Glutamatergic neuron (in vitro differentiated cells): ENCODE results near the gene SLC48A1. TPM values are rescaled to one million over a fixed set of nuclear protein-coding genes. Genes with fewer than 3 reads are reported as not detected.

Experiments
- DNase-seq: peaks from one replicate; pipeline ENCODE4 v3.0.0; 2022
- H3K27ac Mint-ChIP-seq: one replicate; pipeline ENCODE4 v1.8.0; 2020; ENCODE audit warnings: mild to moderate bottlenecking, mixed read lengths, inconsistent platforms; ENCODE audit not compliant: unreplicated experiment
- H3K27me3 Mint-ChIP-seq: one replicate; pipeline ENCODE4 v1.8.0; 2020; ENCODE audit warnings: mild to moderate bottlenecking, moderate library complexity, mixed read lengths, inconsistent platforms; ENCODE audit not compliant: unreplicated experiment
- H3K36me3 Mint-ChIP-seq: one replicate; pipeline ENCODE4 v1.8.0; 2020; ENCODE audit warnings: mild to moderate bottlenecking, mixed read lengths, inconsistent platforms; ENCODE audit not compliant: unreplicated experiment
- H3K4me1 Mint-ChIP-seq: one replicate; pipeline ENCODE4 v1.8.0; 2020; ENCODE audit warnings: mild to moderate bottlenecking, low read depth, mixed read lengths, inconsistent platforms; ENCODE audit not compliant: unreplicated experiment
- H3K4me3 Mint-ChIP-seq: one replicate; pipeline ENCODE4 v1.8.0; 2020; ENCODE audit warnings: mild to moderate bottlenecking, mixed read lengths, inconsistent platforms; ENCODE audit not compliant: unreplicated experiment
- H3K9me3 Mint-ChIP-seq: one replicate; pipeline ENCODE4 v1.8.0; 2020; ENCODE audit warnings: mild to moderate bottlenecking, moderate library complexity, mixed read lengths, inconsistent platforms; ENCODE audit not compliant: unreplicated experiment
- CTCF ChIP-seq: fragments of 200-600 bp; sonication (generic); IDR thresholded peaks from one replicate; pipeline ENCODE4 v1.5.0; 2021; ENCODE audit not compliant: partially characterized antibody, unreplicated experiment
- total RNA-seq: library from RNA; stranded (reverse); fragmentation: NEBNext Ultra II Directional; extraction: Animal tissue kit (Norgen Biotek cat#: 25700); gene quantifications from one replicate; pipeline ENCODE4 v1.2.1, GENCODE V29; 2021; ENCODE audit not compliant: unreplicated experiment

The SLC48A1 gene
- total RNA-seq, 1 donor from 2014 or later: 15.7 TPM

- Mint-ChIP-seq H3K27me3 (peaks cover 6% of the 10 kb centered on the region), H3K9me3 (peaks cover 4% of the 10 kb centered on the region), H3K27ac (no peak overlapping the region)
Observed at GRCh38 chr12:47752552-47752951, 20.5 kb upstream of the SLC48A1 start.

DNA sequence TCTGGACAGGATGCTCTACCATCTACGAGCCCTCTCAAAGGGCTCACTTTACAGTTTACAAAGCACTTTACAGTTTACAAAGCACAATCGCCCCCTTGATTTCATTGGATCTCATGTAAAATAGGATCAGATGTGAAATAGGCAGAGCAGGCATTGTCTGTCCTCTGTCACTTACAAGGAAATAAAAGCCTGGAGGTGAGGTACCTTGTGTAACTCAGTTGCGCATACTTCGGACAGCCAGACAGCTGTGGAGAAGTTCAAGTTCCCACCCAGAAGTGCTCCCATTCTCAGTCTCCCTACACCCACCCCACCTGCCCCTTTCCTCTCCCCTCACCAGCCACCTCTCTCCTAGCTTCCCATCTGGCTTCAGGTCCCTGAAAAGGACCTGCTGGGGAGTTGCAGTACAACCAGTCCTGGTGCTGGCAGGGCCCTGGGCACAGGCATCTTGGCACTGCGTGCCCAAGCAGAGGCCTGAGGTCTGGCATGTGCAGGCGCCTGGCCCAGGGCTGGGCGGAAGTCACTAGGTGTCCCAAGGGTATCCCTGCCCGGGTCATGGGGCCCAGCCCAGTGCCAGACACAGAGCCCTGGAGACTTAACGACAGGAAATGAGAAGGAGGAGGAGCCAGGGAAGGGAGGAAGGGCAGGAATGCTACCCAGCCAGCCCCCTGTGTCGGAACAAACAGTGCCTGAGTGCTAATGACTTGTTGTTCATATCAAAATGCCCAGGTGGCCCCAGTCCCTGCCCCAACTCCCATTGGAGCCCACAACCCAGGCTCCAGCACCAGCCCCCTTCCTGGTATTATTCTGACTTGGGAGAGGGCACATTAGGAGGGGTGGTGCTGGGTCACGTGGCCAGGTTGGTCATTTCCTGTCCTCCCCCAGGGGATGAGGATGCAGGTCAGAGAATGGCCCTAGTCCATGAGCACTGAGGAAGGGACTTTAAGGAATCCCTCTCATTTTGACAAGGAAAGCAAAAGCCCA lies 19.7 kb upstream of the SLC48A1 start:
- peaks cover 6% of the 10 kb centered on the region for H3K27me3 Mint-ChIP-seq
- no peak overlapping the region for H3K4me3 Mint-ChIP-seq
- no peak for DNase-seq
- TF ChIP-seq CTCF: no peak
- no peaks in the 10 kb centered on the region for H3K4me1 Mint-ChIP-seq
- peaks cover 4% of the 10 kb centered on the region for H3K9me3 Mint-ChIP-seq
- no peak overlapping the region for H3K27ac Mint-ChIP-seq
- no peaks in the 10 kb centered on the region for H3K36me3 Mint-ChIP-seq

More at GRCh38 chr12:47752552-47752951, 20.5 kb upstream of the SLC48A1 start:
- TF ChIP-seq CTCF: no peak
- Mint-ChIP-seq H3K4me3 (no peak overlapping the region), H3K4me1 (no peaks in the 10 kb centered on the region), H3K36me3 (no peaks in the 10 kb centered on the region)
- DNase-seq: no peak

- DNase-seq: no peak
- TF ChIP-seq CTCF: no peak
- no peaks in the 10 kb centered on the region for H3K4me1 Mint-ChIP-seq
- no peaks in the 10 kb centered on the region for H3K36me3 Mint-ChIP-seq
- H3K9me3 Mint-ChIP-seq: peaks cover 4% of the 10 kb centered on the region
- no peak overlapping the region for H3K27ac Mint-ChIP-seq
- peaks cover 4% of the 10 kb centered on the region for H3K27me3 Mint-ChIP-seq
- no peak overlapping the region for H3K4me3 Mint-ChIP-seq
Observed at GRCh38 chr12:47754126-47754525, 18.9 kb upstream of the SLC48A1 start.

GRCh38 chr12:47754881-47755280 lies 18.2 kb upstream of the SLC48A1 start:
- no peaks in the 10 kb centered on the region for H3K4me1 Mint-ChIP-seq
- H3K4me3 Mint-ChIP-seq: no peak overlapping the region
- no peak overlapping the region for H3K27ac Mint-ChIP-seq

More at GRCh38 chr12:47754881-47755280, 18.2 kb upstream of the SLC48A1 start:
- H3K27me3 Mint-ChIP-seq: peaks cover 4% of the 10 kb centered on the region
- H3K9me3 Mint-ChIP-seq: peaks cover 4% of the 10 kb centered on the region
- no peak for DNase-seq
- no peak for TF ChIP-seq CTCF
- H3K36me3 Mint-ChIP-seq: no peaks in the 10 kb centered on the region
